SU-DHL-6 (cell line): ENCODE data around the gene NAPG.
"Not testable (repeated sequence)": the region's sequence is repeated elsewhere in the genome, so short reads cannot be mapped to it uniquely, and the experiment has no call there.

ENCODE experiments used
- H2AFZ ChIP-seq: fragments of 200-600 bp; sonication (generic); 2 replicates; pipeline ENCODE4 v1.6.1; 2014; ENCODE audit warnings: low read depth, mild to moderate bottlenecking, moderate library complexity, mixed read lengths, antibody characterized with exemption, low read length; ENCODE audit not compliant: severe bottlenecking
- H3F3A ChIP-seq: fragments of 200-600 bp; shearing (Covaris generic); 2 replicates; pipeline ENCODE4 v1.6.0; 2016; ENCODE audit warnings: antibody characterized with exemption, mild to moderate bottlenecking; ENCODE audit not compliant: insufficient read depth
- H3K27ac ChIP-seq: fragments of 200-600 bp; sonication (generic); 2 replicates; pipeline ENCODE4 v1.5.1; 2016; ENCODE audit warnings: low read depth, mild to moderate bottlenecking, low read length, moderate library complexity, mixed read lengths
- H3K27me3 ChIP-seq: fragments of 200-600 bp; sonication (generic), shearing (Covaris generic); 2 replicates; pipeline ENCODE4 v1.6.0; 2014; ENCODE audit warnings: mild to moderate bottlenecking, low read length
- H3K36me3 ChIP-seq: fragments of 200-600 bp; sonication (generic); 2 replicates; pipeline ENCODE4 v1.6.1; 2014; ENCODE audit warnings: mild to moderate bottlenecking, low read length, mixed read lengths
- H3K4me2 ChIP-seq: fragments of 300-600, 200-600 bp; shearing (Covaris generic), sonication (generic); 2 replicates; pipeline ENCODE4 v1.6.0; 2014; ENCODE audit warnings: low read length, low read depth, mild to moderate bottlenecking; ENCODE audit not compliant: poor library complexity, severe bottlenecking
- H3K4me3 ChIP-seq: fragments of 200-600 bp; sonication (generic); 2 replicates; pipeline ENCODE4 v1.5.1; 2014; ENCODE audit warnings: antibody characterized with exemption, low read length, mild to moderate bottlenecking, mixed read lengths; ENCODE audit not compliant: insufficient read depth, poor library complexity, severe bottlenecking
- H3K79me2 ChIP-seq: fragments of 200-600 bp; sonication (generic); 2 replicates; pipeline ENCODE4 v1.6.1; 2014; ENCODE audit warnings: mild to moderate bottlenecking, low read length, moderate library complexity; ENCODE audit not compliant: insufficient read depth
- H3K9ac ChIP-seq: fragments of 200-600 bp; sonication (generic); 2 replicates; pipeline ENCODE4 v1.7.0; 2014; ENCODE audit warnings: mild to moderate bottlenecking, low read length
- H3K9me2 ChIP-seq: fragments of 200-600 bp; sonication (generic); replicated peaks from 2 replicates; pipeline ENCODE4 v1.6.1; 2014; ENCODE audit warnings: low read length; ENCODE audit not compliant: insufficient read depth
- H3K9me3 ChIP-seq: fragments of 200-600 bp; sonication (generic); 2 replicates; pipeline ENCODE4 v1.6.1; 2014; ENCODE audit warnings: low read length, mixed read lengths; ENCODE audit not compliant: insufficient read depth
- H4K20me1 ChIP-seq: fragments of 200-600 bp; sonication (generic); 2 replicates; pipeline ENCODE4 v1.6.1; 2014; ENCODE audit warnings: low read depth, mild to moderate bottlenecking, antibody characterized with exemption, low read length, moderate library complexity, mixed read lengths
- EZH2phosphoT487 ChIP-seq: fragments of 200-600 bp; sonication (generic), shearing (Covaris generic); conservative IDR thresholded peaks from 2 replicates; pipeline ENCODE4 v1.6.1; 2018; ENCODE audit warnings: mild to moderate bottlenecking, antibody characterized with exemption, low read length, moderate library complexity, mixed read lengths
- TF ChIP-seq, protein P1 (sequence below): fragments of 200-600 bp; sonication (generic); IDR thresholded peaks from one replicate; pipeline ENCODE4 v1.5.1; 2017; ENCODE audit warnings: antibody characterized with exemption, mild to moderate bottlenecking, low read length, moderate library complexity; ENCODE audit not compliant: insufficient read depth, poor library complexity, severe bottlenecking

The NAPG gene

DNA sequence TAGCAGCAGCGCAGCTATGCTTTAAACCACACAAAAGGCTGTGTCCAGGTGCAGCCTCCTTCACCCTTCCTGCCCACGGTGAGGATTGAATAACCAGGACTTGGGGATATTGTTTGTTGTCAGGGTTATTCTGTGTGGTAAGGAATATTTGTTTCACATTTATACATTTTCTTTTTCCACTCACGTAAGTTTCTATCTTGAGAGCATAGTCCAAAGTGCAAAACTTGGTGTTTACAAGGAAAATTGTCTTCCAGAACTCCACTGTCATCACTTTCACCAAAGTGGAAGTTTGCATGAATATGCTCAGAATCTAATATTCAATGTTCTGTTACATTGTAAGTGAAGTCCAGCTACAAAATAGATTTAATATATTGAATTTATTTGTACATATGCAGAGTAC, 26.4 kb downstream of the NAPG start:
- H3F3A ChIP-seq = no peaks in the 10 kb centered on the region
- no peak overlapping the region for H3K9ac ChIP-seq
- H4K20me1 ChIP-seq = no peaks in the 10 kb centered on the region
- peaks cover 48% of the 10 kb centered on the region; the same call in 1 of the 2 replicates for H3K36me3 ChIP-seq
- TF ChIP-seq, protein P1, sequence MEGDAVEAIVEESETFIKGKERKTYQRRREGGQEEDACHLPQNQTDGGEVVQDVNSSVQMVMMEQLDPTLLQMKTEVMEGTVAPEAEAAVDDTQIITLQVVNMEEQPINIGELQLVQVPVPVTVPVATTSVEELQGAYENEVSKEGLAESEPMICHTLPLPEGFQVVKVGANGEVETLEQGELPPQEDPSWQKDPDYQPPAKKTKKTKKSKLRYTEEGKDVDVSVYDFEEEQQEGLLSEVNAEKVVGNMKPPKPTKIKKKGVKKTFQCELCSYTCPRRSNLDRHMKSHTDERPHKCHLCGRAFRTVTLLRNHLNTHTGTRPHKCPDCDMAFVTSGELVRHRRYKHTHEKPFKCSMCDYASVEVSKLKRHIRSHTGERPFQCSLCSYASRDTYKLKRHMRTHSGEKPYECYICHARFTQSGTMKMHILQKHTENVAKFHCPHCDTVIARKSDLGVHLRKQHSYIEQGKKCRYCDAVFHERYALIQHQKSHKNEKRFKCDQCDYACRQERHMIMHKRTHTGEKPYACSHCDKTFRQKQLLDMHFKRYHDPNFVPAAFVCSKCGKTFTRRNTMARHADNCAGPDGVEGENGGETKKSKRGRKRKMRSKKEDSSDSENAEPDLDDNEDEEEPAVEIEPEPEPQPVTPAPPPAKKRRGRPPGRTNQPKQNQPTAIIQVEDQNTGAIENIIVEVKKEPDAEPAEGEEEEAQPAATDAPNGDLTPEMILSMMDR = no peak
- TF ChIP-seq EZH2phosphoT487 = no peak
- H3K27ac ChIP-seq = no peak overlapping the region
- H3K27me3 ChIP-seq = no peaks in the 10 kb centered on the region
- no peaks in the 10 kb centered on the region for H3K79me2 ChIP-seq
- H2AFZ ChIP-seq = no peak overlapping the region
- H3K4me2 ChIP-seq = no peak overlapping the region
- H3K9me2 ChIP-seq = no peaks in the 10 kb centered on the region
- H3K9me3 ChIP-seq = no peaks in the 10 kb centered on the region
- no peak overlapping the region for H3K4me3 ChIP-seq

DNA sequence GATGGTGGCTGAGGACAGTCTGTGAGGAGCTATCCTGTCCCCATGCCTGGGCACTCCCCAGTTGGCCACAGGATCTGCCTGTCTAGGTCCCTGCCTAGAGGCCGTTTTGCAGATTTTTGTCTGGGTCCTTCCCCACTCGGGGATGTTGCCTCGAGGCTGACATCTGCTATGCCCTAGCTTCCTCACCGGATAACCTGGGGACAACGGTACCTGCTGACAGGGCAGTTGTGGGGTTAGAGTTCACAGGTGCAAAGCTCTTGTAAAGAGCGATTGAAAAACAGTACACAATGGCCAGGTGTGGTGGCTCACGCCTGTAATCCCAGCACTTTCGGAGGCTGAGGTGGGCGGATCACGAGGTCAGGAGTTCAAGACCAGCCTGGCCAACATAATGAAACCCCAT, 30.4 kb downstream of the NAPG start:
- H3K79me2 ChIP-seq, H3K4me3 ChIP-seq, H3K9ac ChIP-seq, H3K9me3 ChIP-seq, H3F3A ChIP-seq, H3K27ac ChIP-seq, H3K4me2 ChIP-seq, H3K27me3 ChIP-seq, H4K20me1 ChIP-seq, H2AFZ ChIP-seq, H3K9me2 ChIP-seq: not testable (repeated sequence)
- H3K36me3 ChIP-seq = peaks cover 24% of the 10 kb centered on the region; the same call in 1 of the 2 replicates

DNA sequence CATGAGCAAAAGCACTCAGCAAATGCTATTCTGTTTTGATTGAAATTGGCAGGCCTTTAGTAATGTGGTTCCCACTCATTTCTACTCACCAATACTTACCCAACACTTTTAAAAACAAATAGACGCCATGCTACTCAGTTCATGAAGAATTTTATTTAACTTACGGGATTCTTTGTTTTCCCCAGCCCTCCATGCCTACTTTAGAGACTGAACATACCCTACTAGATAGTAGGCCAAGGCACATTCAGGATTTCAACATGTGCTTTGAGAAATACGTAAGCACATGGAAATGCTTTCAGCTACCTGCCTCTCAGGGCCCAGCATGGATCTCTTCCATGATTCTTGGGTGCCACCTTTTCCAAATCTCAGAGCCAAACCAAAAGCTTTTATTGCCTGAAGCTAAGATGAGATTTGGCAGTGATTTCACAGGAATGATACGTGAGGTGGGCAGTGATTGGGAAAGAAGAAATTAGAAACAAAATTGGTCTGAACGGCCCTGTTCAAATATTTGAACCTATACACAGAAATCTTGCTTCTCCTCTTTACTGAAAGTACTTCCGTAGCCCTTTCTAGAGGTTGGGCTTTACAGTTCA, 31.4 kb downstream of the NAPG start:
- Histone ChIP-seq H3K27me3 (no peaks in the 10 kb centered on the region), H3K9me2 (no peaks in the 10 kb centered on the region), H3K9ac (no peak overlapping the region), H3K27ac (no peak overlapping the region), H3F3A (no peaks in the 10 kb centered on the region), H3K36me3 (peaks cover 17% of the 10 kb centered on the region; the same call in 1 of the 2 replicates), H3K4me2 (no peak overlapping the region), H2AFZ (no peak overlapping the region), H4K20me1 (no peaks in the 10 kb centered on the region), H3K4me3 (no peak overlapping the region), H3K79me2 (no peaks in the 10 kb centered on the region), H3K9me3 (no peaks in the 10 kb centered on the region)
- TF ChIP-seq EZH2phosphoT487 = no peak
- TF ChIP-seq, protein P1 = no peak

- Histone ChIP-seq H3K4me2 (no peak overlapping the region), H3K27me3 (no peaks in the 10 kb centered on the region), H3K79me2 (no peaks in the 10 kb centered on the region), H3K9me2 (no peaks in the 10 kb centered on the region), H3K27ac (no peak overlapping the region), H4K20me1 (no peaks in the 10 kb centered on the region), H3F3A (no peaks in the 10 kb centered on the region), H3K9ac (no peak overlapping the region), H3K9me3 (no peaks in the 10 kb centered on the region), H3K4me3 (no peak overlapping the region), H3K36me3 (peaks cover 11% of the 10 kb centered on the region; the same call in 1 of the 2 replicates), H2AFZ (no peak overlapping the region)
- no peak for TF ChIP-seq EZH2phosphoT487
Measured at GRCh38 chr18:10558243-10558966, 32.6 kb downstream of the NAPG start.
